Neural progenitor cell (in vitro differentiated cells): Measurements from ENCODE around the gene SLC25A34. TPM values are rescaled to one million over a fixed set of nuclear protein-coding genes. Genes with fewer than 3 reads are reported as not detected.

Source experiments
- DNase-seq: peaks from one replicate; pipeline ENCODE4 v3.0.0-alpha.2; 2016; ENCODE audit warnings: low spot score
- H2AFZ ChIP-seq: fragments of 200-600 bp; sonication (generic); replicated peaks from 2 replicates; pipeline ENCODE4 v1.6.1; 2016; ENCODE audit warnings: antibody characterized with exemption
- H3F3A ChIP-seq: fragments of 200-600 bp; sonication (generic); 2 replicates; pipeline ENCODE4 v1.6.1; 2016; ENCODE audit warnings: antibody characterized with exemption, low read depth
- H3K27ac ChIP-seq: fragments of 200-600 bp; sonication (generic); 2 replicates; pipeline ENCODE4 v1.5.1; 2016; ENCODE audit warnings: mild to moderate bottlenecking
- H3K27me3 ChIP-seq: fragments of 200-600 bp; sonication (generic); 2 replicates; pipeline ENCODE4 v1.6.1; 2016; ENCODE audit warnings: mild to moderate bottlenecking, moderate library complexity
- H3K36me3 ChIP-seq: fragments of 200-600 bp; sonication (generic); 2 replicates; pipeline ENCODE4 v1.5.1; 2016
- H3K4me1 ChIP-seq: fragments of 200-600 bp; sonication (generic); 2 replicates; pipeline ENCODE4 v1.6.1; 2016; ENCODE audit warnings: mixed run types
- H3K4me2 ChIP-seq: fragments of 200-600 bp; sonication (generic); 2 replicates; pipeline ENCODE4 v1.6.1; 2016
- H3K4me3 ChIP-seq: fragments of 200-600 bp; sonication (generic); 2 replicates; pipeline ENCODE4 v1.5.1; 2016
- H3K79me2 ChIP-seq: fragments of 200-600 bp; sonication (generic); 2 replicates; pipeline ENCODE4 v1.6.1; 2016; ENCODE audit warnings: low read depth
- H3K9ac ChIP-seq: fragments of 200-600 bp; sonication (generic); 2 replicates; pipeline ENCODE4 v1.6.1; 2016
- H3K9me3 ChIP-seq: fragments of 200-600 bp; sonication (generic); 2 replicates; pipeline ENCODE4 v1.5.1; 2016; ENCODE audit warnings: low read depth
- H4K20me1 ChIP-seq: fragments of 200-600 bp; sonication (generic); 2 replicates; pipeline ENCODE4 v1.6.1; 2016; ENCODE audit warnings: low read depth
- H3K27ac Mint-ChIP-seq: 3 replicates; pipeline ENCODE4 v1.8.0; 2021; ENCODE audit warnings: mixed read lengths
- H3K27me3 Mint-ChIP-seq: 2 replicates; pipeline ENCODE4 v1.8.0; 2022; ENCODE audit warnings: low read depth, mild to moderate bottlenecking, inconsistent platforms, moderate library complexity, mixed read lengths; ENCODE audit not compliant: insufficient read depth
- H3K36me3 Mint-ChIP-seq: 3 replicates; pipeline ENCODE4 v1.8.0; 2021; ENCODE audit warnings: mixed read lengths
- H3K4me1 Mint-ChIP-seq: 3 replicates; pipeline ENCODE4 v1.8.0; 2021; ENCODE audit warnings: mixed read lengths
- H3K4me3 Mint-ChIP-seq: 3 replicates; pipeline ENCODE4 v1.8.0; 2021; ENCODE audit warnings: mild to moderate bottlenecking, moderate library complexity, mixed read lengths
- H3K9me3 Mint-ChIP-seq: 3 replicates; pipeline ENCODE4 v1.8.0; 2020; ENCODE audit warnings: mixed read lengths
- EZH2 ChIP-seq: fragments of 200-600 bp; sonication (generic); IDR thresholded peaks from 2 replicates; pipeline ENCODE4 v1.6.1; 2017; ENCODE audit warnings: antibody characterized with exemption, mild to moderate bottlenecking, moderate library complexity
- EZH2phosphoT487 ChIP-seq: fragments of 200-600 bp; sonication (generic); IDR thresholded peaks from 2 replicates; pipeline ENCODE4 v1.6.1; 2017; ENCODE audit warnings: antibody characterized with exemption
- total RNA-seq: library from RNA; depleted of rRNA; stranded (reverse); fragments of >200 nt; gene quantifications from 2 replicates; pipeline ENCODE4 v1.2.3, GENCODE V29; 2015; ENCODE audit warnings: low replicate concordance
- TF ChIP-seq, protein P1 (sequence below): fragments of 200-600 bp; sonication (generic); IDR thresholded peaks from 2 replicates; pipeline ENCODE4 v1.5.1; 2017; ENCODE audit warnings: antibody characterized with exemption, mild to moderate bottlenecking

SLC25A34 gene
- total RNA-seq, 1 donor from 2014 or later, result 0.34 TPM

DNA sequence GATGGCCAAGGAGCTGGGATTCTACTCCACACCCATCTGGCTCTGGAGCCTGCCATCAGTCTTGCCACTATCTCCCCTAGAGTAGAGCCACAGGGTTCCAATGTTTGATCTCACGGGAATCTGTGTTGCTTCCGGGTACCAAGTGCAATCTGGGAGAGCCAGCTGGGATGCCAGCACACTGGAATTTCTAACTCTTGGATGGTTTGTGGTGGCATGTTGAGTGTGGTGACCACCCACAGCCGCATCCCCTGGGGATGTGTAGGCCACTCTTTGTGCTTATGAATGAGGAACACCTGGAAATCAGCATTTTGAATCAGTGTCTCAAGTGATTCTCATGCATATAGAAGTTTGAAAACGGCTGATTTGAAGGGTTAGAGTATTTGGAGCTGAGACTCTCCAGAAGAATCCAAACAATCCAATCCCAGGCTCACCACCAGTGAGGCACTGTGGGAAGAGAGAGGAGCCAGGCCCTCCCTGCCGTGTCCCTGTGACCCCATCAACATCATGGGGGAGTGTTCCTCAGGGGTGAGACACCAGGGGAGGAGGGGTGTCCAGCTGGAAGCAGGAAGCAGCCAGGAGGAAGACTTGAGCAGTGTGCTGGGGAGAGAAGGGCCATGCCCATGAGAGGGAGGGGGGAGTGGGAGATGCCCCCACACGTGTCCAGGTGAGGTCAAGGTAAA, 35.9 kb downstream of the SLC25A34 start:
- no peak overlapping the region for H3K27ac ChIP-seq
- no peaks in the 10 kb centered on the region for H3K36me3 ChIP-seq
- H3K4me1 Mint-ChIP-seq, result peaks cover 5% of the 10 kb centered on the region

DNA sequence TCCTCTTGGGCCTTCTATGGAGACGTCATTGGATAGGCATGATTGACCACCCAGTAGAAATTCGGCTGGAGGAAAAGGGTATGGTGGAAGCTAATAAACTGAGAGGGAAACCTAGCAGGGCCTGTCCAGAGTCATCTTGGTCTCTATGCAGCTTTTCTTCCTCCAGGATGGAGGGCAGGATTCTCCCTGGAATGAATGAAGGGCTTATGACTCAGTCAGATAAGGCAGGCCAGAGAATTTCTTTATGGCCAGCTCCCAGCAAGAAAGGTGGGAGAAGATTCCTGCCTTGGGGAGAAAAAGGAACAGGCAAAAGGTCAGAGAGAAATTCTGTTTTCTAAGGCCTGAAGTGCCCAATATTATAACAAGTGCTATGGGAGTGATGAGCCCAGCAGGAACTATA, 39.6 kb downstream of the SLC25A34 start:
- no peaks in the 10 kb centered on the region for H3K27me3 ChIP-seq
- H3K4me3 Mint-ChIP-seq, result no peak overlapping the region
- H2AFZ ChIP-seq, result no peak overlapping the region
- H3K9ac ChIP-seq, result no peak overlapping the region
- no peaks in the 10 kb centered on the region for H3K79me2 ChIP-seq
- H3K27ac ChIP-seq, result no peak overlapping the region
- peaks cover 14% of the 10 kb centered on the region for H3K36me3 Mint-ChIP-seq
- H3K4me1 ChIP-seq, result no peaks in the 10 kb centered on the region
- no peaks in the 10 kb centered on the region for H3K27me3 Mint-ChIP-seq
- peaks cover 7% of the 10 kb centered on the region for H3K4me1 Mint-ChIP-seq
- H3K4me2 ChIP-seq, result no peak overlapping the region
- no peak overlapping the region for H3K4me3 ChIP-seq
- no peaks in the 10 kb centered on the region for H3F3A ChIP-seq
- H3K9me3 Mint-ChIP-seq, result no peaks in the 10 kb centered on the region
- H3K9me3 ChIP-seq, result no peaks in the 10 kb centered on the region
- no peaks in the 10 kb centered on the region for H3K36me3 ChIP-seq
- no peak overlapping the region for H3K27ac Mint-ChIP-seq
- DNase-seq, result no peak
- TF ChIP-seq EZH2 (no peak), EZH2phosphoT487 (no peak)
- TF ChIP-seq, protein P1, sequence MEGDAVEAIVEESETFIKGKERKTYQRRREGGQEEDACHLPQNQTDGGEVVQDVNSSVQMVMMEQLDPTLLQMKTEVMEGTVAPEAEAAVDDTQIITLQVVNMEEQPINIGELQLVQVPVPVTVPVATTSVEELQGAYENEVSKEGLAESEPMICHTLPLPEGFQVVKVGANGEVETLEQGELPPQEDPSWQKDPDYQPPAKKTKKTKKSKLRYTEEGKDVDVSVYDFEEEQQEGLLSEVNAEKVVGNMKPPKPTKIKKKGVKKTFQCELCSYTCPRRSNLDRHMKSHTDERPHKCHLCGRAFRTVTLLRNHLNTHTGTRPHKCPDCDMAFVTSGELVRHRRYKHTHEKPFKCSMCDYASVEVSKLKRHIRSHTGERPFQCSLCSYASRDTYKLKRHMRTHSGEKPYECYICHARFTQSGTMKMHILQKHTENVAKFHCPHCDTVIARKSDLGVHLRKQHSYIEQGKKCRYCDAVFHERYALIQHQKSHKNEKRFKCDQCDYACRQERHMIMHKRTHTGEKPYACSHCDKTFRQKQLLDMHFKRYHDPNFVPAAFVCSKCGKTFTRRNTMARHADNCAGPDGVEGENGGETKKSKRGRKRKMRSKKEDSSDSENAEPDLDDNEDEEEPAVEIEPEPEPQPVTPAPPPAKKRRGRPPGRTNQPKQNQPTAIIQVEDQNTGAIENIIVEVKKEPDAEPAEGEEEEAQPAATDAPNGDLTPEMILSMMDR, result no peak
- no peaks in the 10 kb centered on the region for H4K20me1 ChIP-seq

More for the DNA sequence above, 35.9 kb downstream of the SLC25A34 start:
- H3K79me2 ChIP-seq, result no peaks in the 10 kb centered on the region
- H3K4me1 ChIP-seq, result no peaks in the 10 kb centered on the region
- H4K20me1 ChIP-seq, result no peaks in the 10 kb centered on the region
- TF ChIP-seq EZH2 (no peak), EZH2phosphoT487 (no peak)
- TF ChIP-seq, protein P1, result no peak
- H3K4me3 Mint-ChIP-seq, result no peak overlapping the region
- no peaks in the 10 kb centered on the region for H3K9me3 Mint-ChIP-seq
- no peak overlapping the region for H3K4me3 ChIP-seq
- DNase-seq, result no peak
- H3K9me3 ChIP-seq, result no peaks in the 10 kb centered on the region
- no peaks in the 10 kb centered on the region for H3K27me3 ChIP-seq
- H3K36me3 Mint-ChIP-seq, result peaks cover 7% of the 10 kb centered on the region
- no peak overlapping the region for H2AFZ ChIP-seq
- no peaks in the 10 kb centered on the region for H3F3A ChIP-seq
- no peak overlapping the region for H3K27ac Mint-ChIP-seq
- no peak overlapping the region for H3K4me2 ChIP-seq
- peaks cover 2% of the 10 kb centered on the region for H3K27me3 Mint-ChIP-seq
- H3K9ac ChIP-seq, result no peak overlapping the region

DNA sequence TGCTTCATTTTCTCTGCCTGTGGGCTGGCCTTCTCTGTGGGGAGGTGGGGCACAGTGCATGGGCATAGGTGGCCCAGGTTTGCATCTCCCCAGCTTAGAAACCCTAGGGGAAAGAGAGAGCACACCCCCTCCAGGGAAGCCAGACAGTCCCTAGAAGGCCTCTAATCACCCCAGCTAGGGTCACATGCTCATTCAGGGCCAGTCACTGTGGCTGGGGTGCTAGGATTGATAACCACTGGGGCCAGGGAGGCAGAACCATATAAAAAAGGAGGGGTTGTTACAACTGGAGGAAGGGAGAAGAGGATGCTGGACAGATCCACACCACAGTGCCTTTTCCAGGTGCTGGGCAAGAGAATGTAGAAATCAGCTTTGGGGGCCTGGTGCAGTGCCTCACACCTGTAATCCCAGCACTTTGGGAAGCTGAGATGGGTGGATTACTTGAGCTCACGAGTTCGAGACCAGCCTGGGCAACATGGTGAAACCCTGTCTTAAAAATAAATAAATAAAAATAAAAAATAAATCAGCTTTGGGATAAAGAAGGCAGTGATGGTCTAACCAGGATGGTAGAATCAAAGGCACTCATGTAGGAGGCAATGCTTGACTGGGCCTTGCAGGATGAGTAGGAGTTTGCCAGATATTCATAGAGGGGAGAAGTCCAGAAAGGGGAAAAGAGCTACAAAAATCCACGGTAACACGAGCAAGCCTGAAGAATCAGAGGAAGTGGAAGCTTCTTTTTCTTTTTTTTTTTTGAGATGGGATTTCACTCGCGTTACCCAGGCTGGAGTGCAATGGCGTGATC, 42.0 kb downstream of the SLC25A34 start:
- no peaks in the 10 kb centered on the region for H3K79me2 ChIP-seq

More for the DNA sequence above, 42.0 kb downstream of the SLC25A34 start:
- no peak overlapping the region for H3K27ac Mint-ChIP-seq
- Histone ChIP-seq H3K4me1 (no peaks in the 10 kb centered on the region), H3K9me3 (no peaks in the 10 kb centered on the region), H3K27me3 (no peaks in the 10 kb centered on the region), H3F3A (no peaks in the 10 kb centered on the region), H2AFZ (no peak overlapping the region), H3K4me2 (no peak overlapping the region), H3K9ac (no peak overlapping the region), H3K4me3 (no peak overlapping the region), H3K27ac (no peak overlapping the region), H3K36me3 (no peaks in the 10 kb centered on the region), H4K20me1 (no peaks in the 10 kb centered on the region)
- no peaks in the 10 kb centered on the region for H3K9me3 Mint-ChIP-seq
- no peaks in the 10 kb centered on the region for H3K27me3 Mint-ChIP-seq
- H3K4me3 Mint-ChIP-seq, result no peak overlapping the region
- H3K36me3 Mint-ChIP-seq, result peaks cover 9% of the 10 kb centered on the region
- TF ChIP-seq EZH2phosphoT487 (no peak), EZH2 (no peak)
- TF ChIP-seq, protein P1, result no peak
- peaks cover 4% of the 10 kb centered on the region for H3K4me1 Mint-ChIP-seq
- DNase-seq, result no peak
